Measurements from ENCODE around the gene IGFL1.
"Not testable (repeated sequence)": the region's sequence is repeated elsewhere in the genome, so short reads cannot be mapped to it uniquely, and the experiment has no call there.

Gene IGFL1

GRCh38 chr19:46229442-46229841 is at the start of gene IGFL1:
Gene IGFL1, plus strand, starts transcription at chr19:46229742. Its CDS starts 33 bp downstream, at chr19:46229775.
- no peak for DNase-seq

- no peak for DNase-seq
Observed at GRCh38 chr19:46180701-46181387, 48.7 kb upstream of the IGFL1 start.

- DNase-seq, result no peak
Observed at GRCh38 chr19:46181388-46181779, 48.2 kb upstream of the IGFL1 start.

- no peak for DNase-seq
Observed at GRCh38 chr19:46182476-46182875, 47.1 kb upstream of the IGFL1 start.

GRCh38 chr19:46184775-46185710 is 44.5 kb upstream of the IGFL1 start:
- not testable (repeated sequence) for DNase-seq

- DNase-seq, result no peak
Observed at GRCh38 chr19:46186101-46186716, 43.3 kb upstream of the IGFL1 start.

GRCh38 chr19:46186717-46187101 is 42.8 kb upstream of the IGFL1 start:
- no peak for DNase-seq

- no peak for DNase-seq
Observed at GRCh38 chr19:46189971-46190888, 39.3 kb upstream of the IGFL1 start.

- no peak for DNase-seq
Observed at GRCh38 chr19:46191356-46191755, 38.2 kb upstream of the IGFL1 start.

- peak; percentile 6 for DNase-seq
Observed at GRCh38 chr19:46191972-46192371, 37.6 kb upstream of the IGFL1 start.

- not testable (repeated sequence) for DNase-seq
Observed at GRCh38 chr19:46192626-46192991, 36.9 kb upstream of the IGFL1 start.

- DNase-seq, result peak; percentile 52
Observed at GRCh38 chr19:46192992-46193650, 36.4 kb upstream of the IGFL1 start.

GRCh38 chr19:46193678-46194077 is 35.9 kb upstream of the IGFL1 start:
- peak; percentile 20 for DNase-seq

GRCh38 chr19:46195104-46195503 is 34.4 kb upstream of the IGFL1 start:
- no peak for DNase-seq

- not testable (repeated sequence) for DNase-seq
Observed at GRCh38 chr19:46195919-46196318, 33.6 kb upstream of the IGFL1 start.

- no peak for DNase-seq
Observed at GRCh38 chr19:46196410-46197124, 33.0 kb upstream of the IGFL1 start.

- DNase-seq, result no peak
Observed at GRCh38 chr19:46197314-46198070, 32.0 kb upstream of the IGFL1 start.

- DNase-seq, result no peak
Observed at GRCh38 chr19:46198756-46199155, 30.8 kb upstream of the IGFL1 start.

- no peak for DNase-seq
Observed at GRCh38 chr19:46201454-46202310, 27.9 kb upstream of the IGFL1 start.

- no peak for DNase-seq
Observed at GRCh38 chr19:46202426-46202825, 27.1 kb upstream of the IGFL1 start.
